ENCODE measurements around the gene ADCK2. TPM values are rescaled to one million over a fixed set of nuclear protein-coding genes. Genes with fewer than 3 reads are reported as not detected.
"Not testable (repeated sequence)": the region's sequence is repeated elsewhere in the genome, so short reads cannot be mapped to it uniquely, and the experiment has no call there.

ADCK2 gene
- total and polyA plus RNA-seq, 10 of the 15 experiments (the other 5 are each of a cell fraction or from before 2014, with no cell fraction given), result 0.52 to 19.4 (median 13.1) TPM

DNA sequence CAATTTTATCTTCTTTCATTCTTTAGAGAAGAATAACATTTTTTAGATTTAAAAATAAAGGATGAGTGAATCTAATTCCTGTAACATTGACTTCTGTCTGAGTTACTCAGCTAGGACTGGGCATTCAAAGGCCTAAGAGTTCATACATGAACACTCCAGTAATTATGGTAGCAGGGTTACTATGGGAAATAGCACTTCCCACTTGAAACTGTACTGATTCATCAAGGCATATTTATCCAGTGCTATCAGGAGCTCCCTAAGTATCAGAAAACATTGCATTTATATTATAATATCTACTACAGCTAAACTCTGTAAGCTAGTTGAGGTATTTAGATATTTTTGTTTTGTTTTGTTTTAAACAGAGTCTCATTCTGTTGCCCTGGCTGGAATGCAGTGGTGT lies 65.5 kb downstream of the ADCK2 start (continued):
- TF ChIP-seq, protein P1, sequence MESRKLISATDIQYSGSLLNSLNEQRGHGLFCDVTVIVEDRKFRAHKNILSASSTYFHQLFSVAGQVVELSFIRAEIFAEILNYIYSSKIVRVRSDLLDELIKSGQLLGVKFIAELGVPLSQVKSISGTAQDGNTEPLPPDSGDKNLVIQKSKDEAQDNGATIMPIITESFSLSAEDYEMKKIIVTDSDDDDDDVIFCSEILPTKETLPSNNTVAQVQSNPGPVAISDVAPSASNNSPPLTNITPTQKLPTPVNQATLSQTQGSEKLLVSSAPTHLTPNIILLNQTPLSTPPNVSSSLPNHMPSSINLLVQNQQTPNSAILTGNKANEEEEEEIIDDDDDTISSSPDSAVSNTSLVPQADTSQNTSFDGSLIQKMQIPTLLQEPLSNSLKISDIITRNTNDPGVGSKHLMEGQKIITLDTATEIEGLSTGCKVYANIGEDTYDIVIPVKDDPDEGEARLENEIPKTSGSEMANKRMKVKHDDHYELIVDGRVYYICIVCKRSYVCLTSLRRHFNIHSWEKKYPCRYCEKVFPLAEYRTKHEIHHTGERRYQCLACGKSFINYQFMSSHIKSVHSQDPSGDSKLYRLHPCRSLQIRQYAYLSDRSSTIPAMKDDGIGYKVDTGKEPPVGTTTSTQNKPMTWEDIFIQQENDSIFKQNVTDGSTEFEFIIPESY (IDR thresholded peaks at IDR 0.05), result no peak
- no peak for TF ChIP-seq MAX (IDR thresholded peaks at IDR 0.05; ENCODE audit: low read depth, low read length)
- no peak for TF ChIP-seq ZNF384 (IDR thresholded peaks at IDR 0.05; ENCODE audit: borderline replicate concordance, low read depth, low read length)
- TF ChIP-seq SREBF2 (IDR thresholded peaks at IDR 0.05; ENCODE audit: low read length), result no peak
- TF ChIP-seq RAD51 (IDR thresholded peaks at IDR 0.05), result no peak
- no peak for TF ChIP-seq MEF2B (IDR thresholded peaks at IDR 0.05; ENCODE audit: partially characterized antibody, poor library complexity, severe bottlenecking)
- TF ChIP-seq CREM (IDR thresholded peaks at IDR 0.05; ENCODE audit: low read depth), result no peak

DNA sequence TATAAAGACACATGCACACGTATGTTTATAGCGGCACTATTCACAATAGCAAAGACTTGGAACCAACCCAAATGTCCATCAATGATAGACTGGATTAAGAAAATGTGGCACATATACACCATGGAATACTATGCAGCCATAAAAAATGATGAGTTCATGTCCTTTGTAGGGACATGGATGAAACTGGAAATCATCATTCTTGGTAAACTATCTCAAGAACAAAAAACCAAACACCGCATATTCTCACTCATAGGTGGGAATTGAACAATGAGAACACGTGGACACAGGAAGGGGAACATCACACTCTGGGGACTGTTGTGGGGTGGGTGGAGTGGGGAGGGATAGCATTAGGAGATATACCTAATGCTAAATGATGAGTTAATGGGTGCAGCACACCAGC lies 70.5 kb downstream of the ADCK2 start:
- DNase-seq (ENCODE audit: low read depth, low spot score); H4K20me1 ChIP-seq (ENCODE audit: control insufficient read depth, insufficient read depth); H3K27me3 ChIP-seq (replicated peaks in 1 of 2; ENCODE audit: control insufficient read depth in 2 of 2, insufficient read depth in 2 of 2, low read length in 1 of 2); H3K9me3 ChIP-seq (replicated peaks; ENCODE audit: control insufficient read depth, insufficient read depth, low read length); intact Hi-C loops (cut with micrococcal nuclease; ENCODE audit: unreplicated experiment); H3K79me2 ChIP-seq (ENCODE audit: control insufficient read depth, insufficient read depth, low read length); H3K4me2 ChIP-seq (ENCODE audit: control insufficient read depth, insufficient read depth); in situ Hi-C loops (cut with MboI); H3K36me3 ChIP-seq (ENCODE audit: control insufficient read depth in 2 of 2, insufficient read depth in 2 of 2, low read length in 1 of 2); ATAC-seq; H3K4me1 ChIP-seq (ENCODE audit: control insufficient read depth, insufficient read depth, low read length); H3K27ac ChIP-seq (ENCODE audit: control insufficient read depth, insufficient read depth); RAD21 ChIA-PET (ENCODE audit: unreplicated experiment); SMC1A ChIA-PET (ENCODE audit: uncharacterized antibody, unreplicated experiment); FAIRE-seq; H3K4me3 ChIP-seq; BruUV-seq (replicated peaks); POLR2A ChIA-PET; H2AFZ ChIP-seq (ENCODE audit: control insufficient read depth, low read depth, low read length); CTCF ChIA-PET; H3K9ac ChIP-seq (ENCODE audit: control insufficient read depth, insufficient read depth, low read length): not testable (repeated sequence)
- WGBS (ENCODE audit: insufficient coverage, insufficient replicate concordance, low lambda C conversion rate, missing lambda C conversion rate), result 44% methylated on average over 2 of the region's 4 CpGs

Measured in GM12878 (cell line).